MCF 10A (cell line): Measurements from ENCODE around the gene EEF1AKMT3. TPM values are rescaled to one million over a fixed set of nuclear protein-coding genes. Genes with fewer than 3 reads are reported as not detected.
A peak's percentile ranks its signal among the peaks of the same experiment; 100 is the strongest.

Source experiments
- BruUV-seq: library from RNA; stranded (reverse); fragments of 400-500 nt; replicated peaks from 2 replicates; lab custom pipeline; 2021; lab: Mats Ljungman, UMichigan
- CTCF ChIA-PET: fragments of 300-600 bp; sonication (Branson Sonifier 250); formaldehyde crosslinking; extraction: SDS; loops from one replicate; lab custom pipeline; 2021; ENCODE audit warnings: antibody characterized with exemption, inconsistent platforms; lab: Yijun Ruan, JAX
- POLR2A ChIA-PET: fragments of 300-600, 350-650 bp; sonication (Branson Sonifier 250); formaldehyde crosslinking; extraction: SDS; loops from one replicate; lab custom pipeline; 2020; ENCODE audit warnings: antibody characterized with exemption, inconsistent platforms; lab: Yijun Ruan, JAX
- DNase-seq: peaks from one replicate; pipeline ENCODE4 v3.0.0-alpha.2; 2018; ENCODE audit not compliant: unreplicated experiment
- H3K27ac Mint-ChIP-seq: one replicate; pipeline ENCODE4 v1.8.0; 2022; ENCODE audit warnings: mild to moderate bottlenecking, low read depth, mixed read lengths; ENCODE audit not compliant: unreplicated experiment
- H3K27me3 Mint-ChIP-seq: one replicate; pipeline ENCODE4 v1.8.0; 2022; ENCODE audit warnings: mixed read lengths; ENCODE audit not compliant: insufficient read depth, unreplicated experiment
- H3K36me3 Mint-ChIP-seq: one replicate; pipeline ENCODE4 v1.8.0; 2022; ENCODE audit warnings: mild to moderate bottlenecking, moderate library complexity, mixed read lengths; ENCODE audit not compliant: insufficient read depth, unreplicated experiment
- H3K4me1 Mint-ChIP-seq: one replicate; pipeline ENCODE4 v1.8.0; 2022; ENCODE audit warnings: mixed read lengths; ENCODE audit not compliant: insufficient read depth, unreplicated experiment
- H3K4me3 Mint-ChIP-seq: one replicate; pipeline ENCODE4 v1.8.0; 2022; ENCODE audit warnings: mild to moderate bottlenecking, moderate library complexity, mixed read lengths; ENCODE audit not compliant: unreplicated experiment
- H3K9me3 Mint-ChIP-seq: one replicate; pipeline ENCODE4 v1.8.0; 2022; ENCODE audit warnings: mixed read lengths; ENCODE audit not compliant: unreplicated experiment
- CTCF ChIP-seq: fragments of 200-600 bp; IDR thresholded peaks from one replicate; pipeline ENCODE4 v1.8.0; 2022; ENCODE audit warnings: antibody characterized with exemption, mild to moderate bottlenecking; ENCODE audit not compliant: unreplicated experiment
- intact Hi-C: fragments of 100-400 bp; cut with micrococcal nuclease; formaldehyde crosslinking; loops from 2 replicates; pipeline ENCODE4 v1.14.1; 2022
- total RNA-seq: library from RNA; stranded (reverse); gene quantifications from 2 replicates; pipeline ENCODE4 v1.2.3, GENCODE V29; 2022

The EEF1AKMT3 gene
- total RNA-seq, 1 experiment from 2014 or later: 8.1 TPM

- Mint-ChIP-seq H3K4me1 (no peaks in the 10 kb centered on the region), H3K27ac (no peak overlapping the region), H3K4me3 (peak overlapping the region; percentile 82), H3K27me3 (no peaks in the 10 kb centered on the region), H3K9me3 (no peaks in the 10 kb centered on the region), H3K36me3 (peaks cover 14% of the 10 kb centered on the region)
- no peak for DNase-seq
- POLR2A ChIA-PET: interaction anchor here (1.5 kb wide), 1 partner anchor 11 kb away, joined by 5 read pairs; no protein-coding TSS in a partner anchor
- no peak for TF ChIP-seq CTCF
- CTCF ChIA-PET: interaction anchor here (1.0 to 4.3 kb wide), 3 partner anchors 12 to 141 kb away, joined by 4 to 43 read pairs (median 17); no protein-coding TSS in a partner anchor
- intact Hi-C loops: no loop called here
- no TSS peak for BruUV-seq
Measured at GRCh38 chr12:57724003-57724935, 48.1 kb upstream of the EEF1AKMT3 start.

- POLR2A ChIA-PET: interaction anchor here (0.6 to 2.7 kb wide), 12 partner anchors 11 to 142 kb away, joined by 3 to 17 read pairs (median 6); partner anchors contain the start of genes OS9, PIP4K2C, TSFM and TSPAN31
- CTCF ChIA-PET: interaction anchor here (0.9 to 4.3 kb wide), 16 partner anchors 8 to 179 kb away, joined by 3 to 43 read pairs (median 6); partner anchors contain the start of genes CDK4 and OS9
- TF ChIP-seq CTCF: no peak
- Mint-ChIP-seq H3K9me3 (no peaks in the 10 kb centered on the region), H3K27ac (peak overlapping the region; percentile 83), H3K4me3 (peak overlapping the region; percentile 82), H3K36me3 (peaks cover 6% of the 10 kb centered on the region), H3K4me1 (no peaks in the 10 kb centered on the region), H3K27me3 (no peaks in the 10 kb centered on the region)
- no TSS peak for BruUV-seq
- DNase-seq: no peak
- intact Hi-C loops: no loop called here
Measured at GRCh38 chr12:57724936-57725740, 47.3 kb upstream of the EEF1AKMT3 start.

GRCh38 chr12:57725851-57726150 is 46.6 kb upstream of the EEF1AKMT3 start:
- intact Hi-C loops: loop anchor here (1.0 kb wide), 1 partner anchor 18 kb away; no protein-coding TSS in a partner anchor
- Mint-ChIP-seq H3K4me3 (peak overlapping the region; percentile 82), H3K27me3 (no peaks in the 10 kb centered on the region), H3K36me3 (peaks cover 5% of the 10 kb centered on the region), H3K27ac (peak overlapping the region; percentile 83), H3K4me1 (no peaks in the 10 kb centered on the region), H3K9me3 (no peaks in the 10 kb centered on the region)
- CTCF ChIA-PET: interaction anchor here (0.6 to 4.3 kb wide), 22 partner anchors 9 to 179 kb away, joined by 3 to 43 read pairs (median 4); partner anchors contain the start of genes CDK4, DCTN2 and OS9
- no TSS peak for BruUV-seq
- POLR2A ChIA-PET: interaction anchor here (0.8 to 2.7 kb wide), 11 partner anchors 10 to 142 kb away, joined by 3 to 17 read pairs (median 6); partner anchors contain the start of genes OS9, PIP4K2C, TSFM and TSPAN31
- DNase-seq: no peak
- no peak for TF ChIP-seq CTCF
